ENCODE measurements around the gene B4GAT1.

GRCh38 chr11:66388780-66389386, 41.5 kb upstream of the B4GAT1 start:
- TF ChIP-seq CTCF (IDR thresholded peaks at IDR 0.05): peak in 2 of 3 experiments; percentile 50 to 62
- TF ChIP-seq POLR2A (IDR thresholded peaks at IDR 0.05): no peak

Measured in testis (tissue), 2 donors.